NCI-H2227 treated with DMSO at 0.1 percent for 48 hours (cell line): ENCODE measurements around the gene PROX2.

Experiments used
- DNase-seq: peaks from one replicate; lab custom pipeline; 2025; lab: John Stamatoyannopoulos, UW

PROX2 gene

GRCh38 chr14:74909501-74909900 is 33.6 kb upstream of the PROX2 start:
- DNase-seq: no peak

GRCh38 chr14:74908861-74909341 is 33.0 kb upstream of the PROX2 start:
- no peak for DNase-seq

GRCh38 chr14:74907744-74908143 is 31.8 kb upstream of the PROX2 start:
- DNase-seq: no peak

GRCh38 chr14:74906925-74907521 is 31.1 kb upstream of the PROX2 start:
- DNase-seq: no peak

- no peak for DNase-seq
These were observed 29.7 kb upstream of the PROX2 start for GRCh38 chr14:74905595-74906142.

GRCh38 chr14:74904635-74905503 is 28.9 kb upstream of the PROX2 start:
- no peak for DNase-seq

GRCh38 chr14:74902941-74903705 is 27.2 kb upstream of the PROX2 start:
- DNase-seq: no peak

GRCh38 chr14:74898694-74899093 is 22.7 kb upstream of the PROX2 start:
- no peak for DNase-seq

GRCh38 chr14:74898083-74898482 is 22.1 kb upstream of the PROX2 start:
- no peak for DNase-seq

GRCh38 chr14:74897642-74898041 is 21.7 kb upstream of the PROX2 start:
- no peak for DNase-seq

GRCh38 chr14:74896400-74896799 is 20.5 kb upstream of the PROX2 start:
- no peak for DNase-seq

- DNase-seq: no peak
These were observed 17.7 kb upstream of the PROX2 start for GRCh38 chr14:74893614-74894091.

- no peak for DNase-seq
These were observed 16.8 kb upstream of the PROX2 start for GRCh38 chr14:74892745-74893144.

- no peak for DNase-seq
These were observed 15.9 kb upstream of the PROX2 start for GRCh38 chr14:74891870-74892269.

- no peak for DNase-seq
These were observed 14.3 kb upstream of the PROX2 start for GRCh38 chr14:74890262-74890661.

- DNase-seq: no peak
These were observed 12.5 kb upstream of the PROX2 start for GRCh38 chr14:74888164-74889158.

- DNase-seq: no peak
These were observed 10.1 kb upstream of the PROX2 start for GRCh38 chr14:74886001-74886400.

GRCh38 chr14:74882103-74882920 is 6.4 kb upstream of the PROX2 start:
- DNase-seq: no peak

- DNase-seq: peak; percentile 75
These were observed 5.6 kb upstream of the PROX2 start, which contains the start of gene DLST for GRCh38 chr14:74881431-74882102. DLST (plus strand) TSS chr14:74881916; CDS start chr14:74881954, 38 bp downstream.
